Trophoblast cell (in vitro differentiated cells and primary cell): Measurements from ENCODE around the gene C20orf204.

Experiments
- DNase-seq, 2 donors: peaks; one replicate each; pipeline ENCODE4 v3.0.0-alpha.2; 2016
- H2AFZ ChIP-seq: 2 replicates; pipeline ENCODE4 v1.6.1; 2013; ENCODE audit warnings: low read length, moderate library complexity, mild to moderate bottlenecking; ENCODE audit not compliant: insufficient read depth, poor library complexity
- H2AK5ac ChIP-seq: 2 replicates; pipeline ENCODE4 v1.6.1; 2013; ENCODE audit warnings: mild to moderate bottlenecking, low read length
- H2BK120ac ChIP-seq: 2 replicates; pipeline ENCODE4 v1.6.1; 2013; ENCODE audit warnings: low read length, mild to moderate bottlenecking, moderate library complexity; ENCODE audit not compliant: insufficient read depth, poor library complexity
- H2BK12ac ChIP-seq: 2 replicates; pipeline ENCODE4 v1.6.1; 2013; ENCODE audit warnings: mild to moderate bottlenecking, low read length, moderate library complexity
- H2BK5ac ChIP-seq: 2 replicates; pipeline ENCODE4 v1.6.1; 2013; ENCODE audit warnings: low read length, low read depth, moderate library complexity, mild to moderate bottlenecking; ENCODE audit not compliant: poor library complexity
- H3K14ac ChIP-seq: 2 replicates; pipeline ENCODE4 v1.6.1; 2013; ENCODE audit warnings: mild to moderate bottlenecking, low read length
- H3K18ac ChIP-seq: 2 replicates; pipeline ENCODE4 v1.6.1; 2013; ENCODE audit warnings: mild to moderate bottlenecking, low read length
- H3K23ac ChIP-seq: 2 replicates; pipeline ENCODE4 v1.6.1; 2013; ENCODE audit warnings: low read length
- H3K27ac ChIP-seq: 2 replicates; pipeline ENCODE4 v1.5.1; 2013; ENCODE audit warnings: low read depth, mild to moderate bottlenecking, inconsistent platforms, low read length, moderate library complexity
- H3K27me3 ChIP-seq: 2 replicates; pipeline ENCODE4 v1.6.1; 2013; ENCODE audit warnings: inconsistent platforms, mild to moderate bottlenecking, low read length, moderate library complexity; ENCODE audit not compliant: insufficient read depth
- H3K36me3 ChIP-seq, 2 experiments: 1 replicate in 1 of 2; 2 replicates in 1 of 2; pipeline ENCODE4 v1.6.1; 2013; ENCODE audit warnings: low read length in 2 of 2, mild to moderate bottlenecking in 2 of 2, moderate library complexity in 1 of 2; ENCODE audit not compliant: insufficient read depth in 2 of 2, control insufficient read depth in 1 of 2
- H3K4ac ChIP-seq: 2 replicates; pipeline ENCODE4 v1.6.1; 2013; ENCODE audit warnings: low read depth, mild to moderate bottlenecking, low read length, moderate library complexity
- H3K4me1 ChIP-seq, 2 experiments: 1 replicate in 1 of 2; 2 replicates in 1 of 2; pipeline ENCODE4 v1.6.1; 2013; ENCODE audit warnings: low read length in 2 of 2, mild to moderate bottlenecking in 2 of 2, moderate library complexity in 1 of 2; ENCODE audit not compliant: insufficient read depth in 2 of 2, control insufficient read depth in 1 of 2
- H3K4me2 ChIP-seq: 2 replicates; pipeline ENCODE4 v1.6.1; 2013; ENCODE audit warnings: inconsistent platforms, mild to moderate bottlenecking, low read length, moderate library complexity
- H3K4me3 ChIP-seq: 2 replicates; pipeline ENCODE4 v1.5.1; 2013; ENCODE audit warnings: mild to moderate bottlenecking, low read depth, low read length, inconsistent platforms
- H3K79me1 ChIP-seq: one replicate; pipeline ENCODE4 v1.6.1; 2013; ENCODE audit warnings: low read length
- H3K79me2 ChIP-seq: 2 replicates; pipeline ENCODE4 v1.6.1; 2013; ENCODE audit warnings: low read length, mild to moderate bottlenecking; ENCODE audit not compliant: control insufficient read depth, insufficient read depth, poor library complexity
- H3K9ac ChIP-seq: 2 replicates; pipeline ENCODE4 v1.6.1; 2013; ENCODE audit warnings: mild to moderate bottlenecking, low read length
- H3K9me3 ChIP-seq: 2 replicates; pipeline ENCODE4 v1.6.1; 2013; ENCODE audit warnings: low read depth, mild to moderate bottlenecking, control low read depth, inconsistent platforms, low read length; ENCODE audit not compliant: insufficient read depth
- H4K12ac ChIP-seq: 2 replicates; pipeline ENCODE4 v1.6.1; 2013; ENCODE audit warnings: low read depth, mild to moderate bottlenecking, low read length, moderate library complexity
- H4K8ac ChIP-seq: 2 replicates; pipeline ENCODE4 v1.6.1; 2013; ENCODE audit warnings: low read depth, mild to moderate bottlenecking, low read length, moderate library complexity
- H4K91ac ChIP-seq: one replicate; pipeline ENCODE4 v1.6.1; 2013; ENCODE audit warnings: low read depth, mild to moderate bottlenecking, low read length, moderate library complexity
- WGBS: extraction: QIAGEN DNeasy Blood & Tissue Kit; methylation state at CpG from one replicate; pipeline ENCODE4 v1.1.7; 2013; ENCODE audit warnings: missing lambda C conversion rate; ENCODE audit not compliant: insufficient read length, insufficient coverage; ENCODE audit errors: extremely low coverage; 5-methylcytosine and 5-hydroxymethylcytosine counted together

C20orf204 gene

DNA sequence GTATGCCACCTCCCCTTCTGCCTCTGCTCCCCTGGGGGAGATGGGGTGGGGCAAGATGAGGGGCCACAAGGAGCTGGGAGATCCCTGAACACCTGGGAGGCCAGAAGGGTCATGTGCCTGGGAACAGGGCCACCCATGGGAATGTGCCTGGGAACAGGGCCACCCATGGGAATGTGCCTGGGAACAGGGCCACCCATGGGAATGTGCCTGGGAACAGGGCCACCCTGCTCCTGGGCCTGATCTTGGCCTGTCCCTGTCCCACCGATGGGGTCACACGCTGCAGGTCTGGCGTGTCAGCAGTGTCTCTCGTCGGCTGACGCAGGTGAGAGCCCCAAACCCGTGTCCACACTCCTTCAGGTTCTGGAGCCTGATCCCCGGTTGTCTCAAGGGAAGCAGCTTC lies 39.0 kb downstream of the C20orf204 start:
- Histone ChIP-seq H3K27me3 (no peaks in the 10 kb centered on the region), H3K9ac (no peak overlapping the region), H3K79me2 (peaks cover 7% of the 10 kb centered on the region), H2AK5ac (no peak overlapping the region), H3K27ac (no peak overlapping the region), H3K4me1 (peaks cover 4 to 8% of the 10 kb centered on the region in 2 experiments), H2BK120ac (no peak overlapping the region), H3K14ac (no peak overlapping the region), H3K18ac (no peak overlapping the region), H3K4me2 (no peak overlapping the region), H3K4ac (no peak overlapping the region), H2AFZ (no peak overlapping the region), H3K9me3 (no peaks in the 10 kb centered on the region), H2BK5ac (no peak overlapping the region), H3K4me3 (no peak overlapping the region), H2BK12ac (no peak overlapping the region), H3K23ac (no peak overlapping the region), H3K79me1 (peaks cover 8% of the 10 kb centered on the region), H4K91ac (no peak overlapping the region), H4K8ac (no peak overlapping the region), H4K12ac (no peak overlapping the region), H3K36me3 (peaks cover 21 to 32% of the 10 kb centered on the region in 2 experiments)
- no CpG with 5 or more reads among the region's 8 CpGs for WGBS
- DNase-seq, result no peak

DNA sequence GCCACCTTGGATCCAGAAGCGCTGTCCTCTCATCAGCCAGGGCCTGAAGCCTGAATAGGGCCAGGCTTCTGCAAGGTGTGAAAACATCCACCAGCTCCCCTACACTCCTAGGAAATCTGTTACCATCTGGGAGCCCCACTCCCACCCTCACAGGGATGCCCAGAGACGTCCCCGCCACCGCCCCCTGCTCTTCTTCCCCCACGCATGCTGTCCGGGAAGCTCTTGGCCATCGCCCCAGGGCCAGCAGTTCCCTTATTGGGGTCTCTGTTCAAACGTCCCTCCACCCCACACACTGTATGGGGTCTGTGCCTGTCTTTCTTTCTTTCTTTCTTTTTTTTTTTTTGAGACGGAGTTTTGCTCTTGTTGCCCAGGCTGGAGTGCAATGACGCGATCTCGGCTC lies 39.6 kb downstream of the C20orf204 start:
- no peak overlapping the region for H3K9ac ChIP-seq
- H3K4ac ChIP-seq, result no peak overlapping the region
- no peak overlapping the region for H2AK5ac ChIP-seq
- H2AFZ ChIP-seq, result no peak overlapping the region
- no CpG with 5 or more reads among the region's 12 CpGs for WGBS
- no peak overlapping the region for H3K4me2 ChIP-seq
- H3K14ac ChIP-seq, result no peak overlapping the region
- H4K12ac ChIP-seq, result no peak overlapping the region
- no peak overlapping the region for H4K8ac ChIP-seq
- H2BK120ac ChIP-seq, result no peak overlapping the region
- no peak overlapping the region for H4K91ac ChIP-seq
- no peak overlapping the region for H2BK5ac ChIP-seq
- H3K27me3 ChIP-seq, result no peaks in the 10 kb centered on the region
- H3K18ac ChIP-seq, result no peak overlapping the region
- DNase-seq, result no peak
- H2BK12ac ChIP-seq, result no peak overlapping the region
- no peak overlapping the region for H3K4me3 ChIP-seq
- H3K79me1 ChIP-seq, result peaks cover 11% of the 10 kb centered on the region
- H3K9me3 ChIP-seq, result no peaks in the 10 kb centered on the region
- H3K36me3 ChIP-seq, result peaks cover 21 to 32% of the 10 kb centered on the region in 2 experiments
- peaks cover 4 to 8% of the 10 kb centered on the region in 2 experiments for H3K4me1 ChIP-seq
- no peak overlapping the region for H3K27ac ChIP-seq
- H3K79me2 ChIP-seq, result peaks cover 10% of the 10 kb centered on the region
- no peak overlapping the region for H3K23ac ChIP-seq

DNA sequence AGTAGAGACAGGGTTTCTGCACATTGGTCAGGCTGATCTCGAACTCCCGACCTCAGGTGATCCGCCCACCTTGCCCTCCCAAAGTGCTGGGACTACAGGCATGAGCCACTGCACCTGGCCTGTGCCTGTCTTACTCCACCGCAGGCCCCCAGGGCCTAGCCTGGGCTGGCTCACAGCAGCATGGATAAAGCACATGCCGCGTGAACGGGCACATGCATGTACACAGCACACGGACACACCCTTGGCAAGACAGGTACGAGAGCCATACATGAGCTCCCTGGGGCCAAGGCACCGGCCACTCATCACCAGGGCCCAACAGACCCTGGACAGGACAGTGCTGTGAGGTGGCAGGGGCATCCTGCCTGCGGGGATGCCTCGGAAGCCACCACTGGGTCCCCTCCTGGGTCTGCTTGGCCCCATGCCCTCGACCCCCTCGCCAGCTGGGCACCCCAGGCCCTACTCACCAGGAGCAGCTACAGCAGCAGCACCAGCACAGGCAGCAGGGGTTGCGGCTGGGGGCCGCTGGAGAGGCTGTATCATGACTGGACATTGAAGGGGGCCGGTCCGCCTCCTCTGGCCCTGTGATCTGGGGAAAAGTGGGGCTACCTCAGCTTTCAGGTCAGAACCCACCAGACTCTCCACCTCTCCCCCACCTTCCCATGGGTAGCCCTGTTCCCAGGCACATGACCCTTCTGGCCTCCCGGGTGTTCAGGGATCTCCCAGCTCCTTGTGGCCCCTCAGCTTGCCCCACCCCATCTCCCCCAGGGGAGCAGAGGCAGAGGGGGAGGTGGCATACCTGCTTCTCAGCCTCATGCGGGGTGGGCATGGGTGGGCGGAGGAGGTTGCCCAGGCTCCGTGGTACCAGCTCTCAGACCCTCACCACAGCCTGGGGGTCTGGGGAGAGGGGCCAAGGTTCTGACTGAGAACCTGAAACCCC lies 40.3 kb downstream of the C20orf204 start:
- Histone ChIP-seq H2BK5ac (no peak overlapping the region), H3K4me2 (no peak overlapping the region), H4K91ac (no peak overlapping the region), H3K4me3 (no peak overlapping the region), H3K14ac (no peak overlapping the region), H4K12ac (no peak overlapping the region), H3K9me3 (no peaks in the 10 kb centered on the region), H4K8ac (no peak overlapping the region), H3K36me3 (peaks cover 21 to 32% of the 10 kb centered on the region in 2 experiments), H2BK120ac (no peak overlapping the region), H3K23ac (no peak overlapping the region), H3K27ac (no peak overlapping the region), H2BK12ac (no peak overlapping the region), H3K79me2 (peaks cover 10% of the 10 kb centered on the region), H3K18ac (no peak overlapping the region), H3K27me3 (no peaks in the 10 kb centered on the region), H2AK5ac (no peak overlapping the region), H2AFZ (no peak overlapping the region), H3K79me1 (peaks cover 11% of the 10 kb centered on the region), H3K4ac (no peak overlapping the region), H3K9ac (no peak overlapping the region), H3K4me1 (peaks cover 4 to 8% of the 10 kb centered on the region in 2 experiments)
- DNase-seq, result no peak
- no CpG with 5 or more reads among the region's 22 CpGs for WGBS

DNA sequence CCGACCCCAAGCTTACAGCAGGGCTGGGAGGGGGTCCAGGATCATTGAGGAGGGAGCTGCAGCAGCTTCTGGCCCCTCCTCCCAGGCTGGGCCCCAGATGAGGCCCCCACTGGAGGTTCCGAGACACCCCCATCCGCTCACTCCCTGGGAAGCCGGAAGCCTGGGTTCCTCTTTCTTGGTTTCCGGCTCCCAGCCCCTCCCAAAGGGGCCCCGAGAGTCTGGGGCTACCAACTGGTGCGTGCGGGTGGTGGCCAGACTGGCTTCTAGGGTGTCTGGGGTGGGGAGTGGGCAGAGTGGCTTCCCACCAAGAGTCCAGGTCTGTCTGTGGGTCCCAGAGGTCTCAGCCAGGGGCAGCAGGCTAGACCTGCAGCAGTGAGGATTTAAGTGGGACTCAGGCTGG lies 41.1 kb downstream of the C20orf204 start:
- Histone ChIP-seq H4K91ac (no peak overlapping the region), H3K36me3 (peaks cover 21 to 26% of the 10 kb centered on the region in 2 experiments), H2BK5ac (no peak overlapping the region), H3K79me1 (peaks cover 11% of the 10 kb centered on the region), H3K79me2 (peaks cover 10% of the 10 kb centered on the region), H3K27ac (no peak overlapping the region), H4K12ac (no peak overlapping the region), H2AFZ (no peak overlapping the region), H3K23ac (no peak overlapping the region), H3K27me3 (peaks cover 4% of the 10 kb centered on the region), H3K14ac (no peak overlapping the region), H3K9ac (no peak overlapping the region), H2AK5ac (no peak overlapping the region), H4K8ac (no peak overlapping the region), H3K4me3 (no peak overlapping the region), H2BK120ac (no peak overlapping the region), H3K18ac (no peak overlapping the region), H3K4me2 (no peak overlapping the region), H3K4me1 (peaks cover 4 to 12% of the 10 kb centered on the region in 2 experiments), H3K9me3 (no peaks in the 10 kb centered on the region), H2BK12ac (no peak overlapping the region), H3K4ac (no peak overlapping the region)
- DNase-seq, result no peak
- no CpG with 5 or more reads among the region's 8 CpGs for WGBS
